HG03060 (cell line): ENCODE results near the gene CDC20B.

Source experiments
- ATAC-seq: cut with Tn5 transposase; IDR thresholded peaks from one replicate; pipeline ENCODE4 v1.9.1; 2021; ENCODE audit warnings: low read depth, moderate number of reproducible peaks; ENCODE audit not compliant: unreplicated experiment

CDC20B gene, protein sequence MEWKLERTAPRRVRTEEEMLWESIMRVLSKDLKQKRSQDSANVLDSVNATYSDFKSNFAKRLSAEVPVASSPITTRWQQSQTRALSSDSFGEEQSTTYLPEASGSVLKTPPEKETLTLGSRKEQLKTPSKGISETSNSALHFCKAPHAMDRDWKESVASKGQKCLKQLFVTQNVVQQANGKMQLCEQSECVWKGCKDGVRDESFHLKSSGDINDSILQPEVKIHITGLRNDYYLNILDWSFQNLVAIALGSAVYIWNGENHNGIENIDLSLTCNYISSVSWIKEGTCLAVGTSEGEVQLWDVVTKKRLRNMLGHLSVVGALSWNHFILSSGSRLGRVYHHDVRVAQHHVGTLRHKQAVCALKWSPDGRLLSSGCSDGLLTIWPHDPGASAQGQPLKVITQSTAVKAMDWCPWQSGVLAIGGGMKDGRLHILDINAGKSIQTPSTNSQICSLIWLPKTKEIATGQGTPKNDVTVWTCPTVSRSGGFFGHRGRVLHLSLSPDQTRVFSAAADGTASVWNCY

DNA sequence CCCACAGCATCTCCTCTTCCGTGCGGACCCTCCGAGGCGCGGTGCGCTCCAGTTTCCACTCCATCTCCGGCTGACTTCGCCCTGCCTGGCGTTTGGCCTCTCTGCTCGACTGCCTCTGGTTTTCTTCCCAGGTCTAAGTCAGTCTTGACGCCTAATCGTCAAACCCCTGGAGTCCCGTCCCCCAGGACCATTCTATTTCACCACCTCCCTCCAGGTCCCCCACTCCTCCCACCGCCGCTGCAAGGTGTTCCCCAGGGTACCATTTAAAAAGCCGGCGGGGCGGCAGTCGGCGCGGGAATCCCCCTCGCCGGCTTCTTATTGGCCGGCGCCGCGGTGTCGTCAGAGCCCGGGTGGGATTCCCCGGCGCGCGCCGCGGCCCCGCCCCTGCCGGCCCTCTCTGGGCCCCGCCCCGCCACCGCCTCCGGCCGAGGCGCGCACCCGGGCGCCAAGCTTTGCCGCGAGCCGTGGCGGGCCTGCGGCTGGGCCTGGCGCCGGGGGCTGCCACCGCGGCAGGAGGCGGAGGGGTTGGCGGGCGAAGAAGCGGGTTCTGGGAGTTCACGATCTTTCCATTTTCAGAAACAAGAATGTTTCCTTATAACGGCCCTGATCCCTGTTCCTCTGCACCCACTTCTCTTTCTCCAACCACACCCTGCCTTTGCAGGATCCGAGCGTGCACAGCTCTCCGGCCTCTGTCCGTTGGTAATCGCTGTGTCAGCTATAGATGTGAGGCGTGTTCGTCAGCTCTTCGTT, at the start of gene CDC20B:
Gene CDC20B, minus strand, starts transcription at position 241 of the 750 bp plus-strand sequence. Its CDS starts 177 bp downstream, at position 64.
- no peak for ATAC-seq

DNA sequence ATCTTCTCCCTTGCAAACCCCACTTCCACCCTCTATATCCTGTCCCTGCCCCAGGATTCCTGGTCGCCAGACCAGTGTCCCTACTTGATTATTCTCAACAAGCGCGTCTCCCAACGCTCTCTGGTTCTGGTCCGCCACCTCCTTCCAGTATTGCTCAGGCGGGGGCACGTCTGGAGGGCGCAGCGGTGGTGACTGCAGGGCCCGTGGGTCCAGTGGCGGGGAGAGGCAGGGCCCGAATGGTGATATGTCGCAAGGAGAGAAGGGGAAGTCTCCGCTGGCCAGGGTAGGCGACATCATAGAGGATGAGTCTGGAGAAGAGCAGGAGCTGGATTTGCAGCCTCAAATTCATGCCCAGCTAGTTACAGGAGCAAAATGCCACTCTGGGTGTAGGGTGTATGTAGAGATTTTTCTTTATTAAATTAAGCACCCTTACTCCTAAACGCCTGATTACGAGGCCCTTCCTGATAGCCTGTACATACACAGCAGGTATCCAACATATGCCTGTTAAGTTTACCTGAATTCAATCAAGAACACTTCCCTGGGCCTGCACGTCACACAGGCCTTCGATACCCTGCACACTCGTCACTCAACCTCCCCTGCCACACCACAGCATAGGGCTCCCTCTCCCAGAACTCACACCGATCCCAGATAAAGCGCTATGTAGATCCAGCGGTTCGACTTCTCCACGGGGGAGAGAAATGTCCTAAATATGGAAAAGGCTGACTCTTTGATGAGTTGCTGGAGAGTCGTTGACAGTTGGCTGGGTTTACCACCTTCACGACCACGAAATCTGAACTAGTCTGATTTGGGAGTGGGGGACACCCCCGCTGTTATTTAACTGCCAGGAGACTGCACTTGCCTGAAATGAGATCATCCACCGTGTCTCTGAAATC, 49.4 kb upstream of the CDC20B start:
- ATAC-seq: no peak

DNA sequence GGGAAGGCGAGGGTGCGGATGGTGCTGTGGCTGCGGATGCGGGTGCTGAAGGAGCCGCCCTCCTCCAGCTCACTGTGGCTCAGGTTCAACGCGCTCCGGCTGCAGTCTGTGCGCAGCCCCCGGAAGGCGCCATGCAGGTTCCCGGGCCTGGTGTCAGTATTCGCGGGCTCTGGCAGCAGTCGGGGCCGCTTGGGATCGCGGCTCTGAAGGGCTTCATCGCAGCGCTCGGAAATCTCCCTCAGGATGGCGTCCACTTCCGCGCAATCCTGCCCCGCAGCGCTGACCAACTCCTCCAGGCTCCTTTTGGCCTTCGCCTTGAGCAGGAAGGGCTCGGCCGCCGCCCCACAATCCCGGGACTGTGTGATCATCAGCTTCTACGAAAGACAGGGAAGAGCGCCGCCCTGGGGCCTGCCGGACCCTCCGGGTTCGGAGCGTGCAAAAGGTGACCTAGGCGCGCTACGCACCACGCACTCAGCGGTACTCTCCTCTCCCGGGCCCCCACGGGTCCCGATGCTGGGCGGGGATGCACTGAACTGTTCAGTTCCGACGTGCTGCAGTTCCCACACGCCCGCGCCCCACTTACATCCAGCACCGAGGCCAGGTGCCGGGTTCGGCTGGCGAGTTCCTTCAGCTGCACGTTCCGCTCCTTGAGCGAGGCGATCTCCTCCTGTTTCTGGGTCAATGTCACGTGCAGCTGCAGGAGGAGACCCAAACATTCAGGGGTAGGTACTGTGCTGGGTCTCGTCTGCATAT, 47.6 kb upstream of the CDC20B start:
- no peak for ATAC-seq

DNA sequence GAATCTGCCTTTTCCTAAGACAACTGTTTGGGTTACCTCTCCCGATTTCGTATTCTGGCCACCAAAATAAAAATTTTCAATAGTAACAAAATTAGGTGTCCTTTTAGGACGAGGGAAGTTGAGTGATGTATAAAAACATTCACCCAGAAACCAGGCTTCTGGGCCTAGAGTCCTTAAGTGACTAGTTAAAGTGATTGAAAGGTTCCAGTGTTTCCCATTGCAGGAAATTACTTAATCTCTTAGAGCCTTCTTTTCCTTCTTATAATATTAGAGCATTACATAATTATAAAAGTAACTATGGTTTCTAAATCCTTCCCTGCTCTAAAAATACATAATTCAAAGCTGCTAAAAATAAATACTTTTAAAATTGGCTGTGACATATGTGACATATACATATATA, 46.8 kb upstream of the CDC20B start:
- no peak for ATAC-seq

DNA sequence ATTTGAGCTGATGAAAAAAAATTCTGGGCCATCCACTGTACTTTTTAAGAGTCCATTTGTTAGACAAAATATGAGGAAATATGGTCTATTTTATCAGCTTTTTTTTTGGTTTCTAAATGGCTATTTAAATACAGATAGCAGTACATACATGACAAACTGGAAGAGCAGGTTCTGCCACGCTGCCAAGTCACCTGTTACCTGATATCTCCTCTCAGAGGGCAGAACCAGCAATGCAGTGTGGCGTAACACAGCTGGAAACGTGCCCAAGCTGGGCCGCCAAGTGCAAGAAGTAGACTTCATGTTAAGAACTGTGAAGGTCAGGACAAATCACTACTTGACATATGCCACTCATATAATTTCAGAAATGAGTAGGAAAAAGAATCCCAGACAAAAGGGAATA, 46.0 kb upstream of the CDC20B start:
- ATAC-seq: no peak

DNA sequence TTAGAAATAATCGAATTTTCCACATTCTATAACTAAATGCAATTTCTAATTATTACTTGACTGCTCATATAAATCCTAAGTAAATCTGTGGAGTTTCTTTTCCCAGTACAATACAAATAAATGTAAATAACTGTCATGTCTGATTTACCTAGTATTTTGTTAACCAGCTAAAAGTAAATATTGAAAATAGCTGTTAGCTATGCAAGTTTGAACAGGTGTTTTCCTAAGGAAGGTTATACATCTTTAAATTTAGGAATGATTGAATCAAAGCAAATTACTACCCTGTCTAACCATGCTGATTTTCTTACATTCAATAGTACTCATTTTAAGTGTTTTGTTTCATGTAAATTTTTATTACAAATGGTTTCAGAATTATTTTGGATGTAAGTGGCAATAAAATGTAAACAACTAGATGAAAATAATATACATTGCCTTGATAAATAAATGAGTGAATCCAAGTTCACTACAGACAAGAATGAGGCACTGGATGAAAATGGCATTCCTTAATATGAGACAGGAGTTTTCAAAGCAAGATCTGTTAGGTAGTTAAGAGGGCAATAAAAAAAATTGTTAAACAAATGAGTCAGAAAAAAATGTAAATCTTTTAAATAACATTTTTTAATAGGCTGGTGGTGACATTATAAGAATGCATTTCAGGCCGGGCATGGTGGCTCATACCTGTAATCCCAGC, 38.4 kb upstream of the CDC20B start:
- no peak for ATAC-seq

DNA sequence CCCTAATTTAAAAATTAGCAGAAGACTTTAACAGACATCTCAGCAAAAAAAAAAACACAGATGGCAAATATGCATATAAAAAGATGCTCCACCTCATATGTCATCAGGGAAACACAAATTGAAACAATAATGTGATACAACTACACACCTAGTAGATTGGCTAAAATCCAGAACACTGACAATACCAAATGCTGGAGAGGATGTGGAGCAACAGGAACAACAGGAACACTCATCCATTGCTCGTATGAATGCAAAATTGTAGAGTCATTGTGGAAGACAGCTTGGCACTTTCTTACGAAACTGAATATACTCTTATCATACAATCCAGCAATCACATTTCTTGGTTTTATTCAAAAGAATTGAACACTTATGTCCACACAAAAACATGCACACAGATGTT, 32.0 kb upstream of the CDC20B start:
- ATAC-seq: no peak

DNA sequence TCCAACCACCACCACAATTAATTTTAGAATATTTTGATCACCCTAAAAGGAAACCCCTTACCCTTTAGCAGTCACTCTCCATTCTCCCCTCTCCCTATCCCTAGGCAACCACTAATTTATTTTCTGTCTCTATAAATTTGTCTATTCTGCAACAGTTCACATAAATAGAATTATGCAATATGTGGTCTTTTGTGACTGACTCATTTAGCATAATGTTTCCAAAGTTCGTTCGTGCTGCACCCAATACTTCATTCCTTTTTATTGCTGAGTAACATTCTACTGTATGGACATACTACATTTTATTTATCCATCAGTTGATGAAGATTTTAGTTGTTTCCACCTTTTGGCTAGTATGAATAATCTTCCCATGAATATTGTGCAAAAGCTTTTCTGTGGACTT, 18.2 kb upstream of the CDC20B start:
- ATAC-seq: no peak

DNA sequence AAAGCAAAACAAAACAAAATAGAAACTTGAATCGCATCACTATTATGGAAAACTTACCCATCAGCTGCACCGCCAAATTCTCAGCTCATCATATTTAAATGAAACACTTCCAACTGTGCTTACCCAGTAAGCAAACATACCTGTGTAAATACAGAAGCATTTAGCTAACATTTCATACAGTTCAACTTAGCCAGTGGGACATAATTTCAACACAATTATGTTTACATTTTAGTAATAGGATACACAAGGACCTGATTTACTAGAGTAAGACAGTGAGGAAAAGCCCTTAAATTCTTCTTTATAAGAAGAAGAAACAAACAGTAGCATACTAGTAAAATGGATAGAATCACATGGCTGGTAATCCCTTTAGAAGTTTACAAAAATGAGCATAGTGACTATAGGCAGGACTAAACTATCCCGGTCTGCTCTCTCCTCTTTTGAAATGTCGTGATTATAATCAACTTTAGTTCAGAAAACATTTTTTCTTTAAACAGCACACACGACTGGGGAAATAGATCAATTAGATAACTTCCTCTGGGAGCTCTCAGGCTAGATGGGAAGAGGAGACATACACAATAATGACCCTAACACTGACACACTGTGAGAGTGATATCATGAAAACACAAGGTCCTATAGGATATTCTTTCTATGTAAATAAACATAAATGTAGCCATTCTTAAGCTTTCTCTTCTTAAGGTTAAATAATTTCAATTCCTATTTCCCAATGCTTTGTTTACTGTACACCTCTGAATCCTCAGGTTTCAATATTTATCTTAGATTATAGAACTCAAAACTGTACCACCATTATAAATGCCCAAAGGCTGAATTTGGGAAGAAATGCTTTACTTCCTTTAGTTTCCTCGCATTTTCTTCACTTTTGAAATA, 15.9 kb upstream of the CDC20B start:
- no peak for ATAC-seq

DNA sequence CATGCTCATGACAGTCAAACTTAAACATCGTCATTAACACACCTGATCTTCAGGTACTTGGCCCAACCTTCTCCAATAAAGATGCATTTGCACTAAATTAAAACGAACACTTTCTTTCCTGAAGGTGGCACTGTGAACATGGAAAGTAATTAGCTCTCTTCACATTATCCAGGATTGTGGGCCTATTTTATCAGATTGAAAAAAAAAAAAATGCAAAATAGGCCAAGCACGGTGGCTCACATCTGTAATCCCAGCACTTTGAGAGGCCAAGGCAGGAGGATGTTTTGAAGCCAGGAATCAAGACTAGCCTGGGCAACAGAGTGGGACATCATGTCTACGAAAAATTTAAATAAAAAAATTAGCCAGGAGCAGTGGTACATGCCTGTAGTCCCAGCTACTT, 14.4 kb upstream of the CDC20B start:
- ATAC-seq: no peak

DNA sequence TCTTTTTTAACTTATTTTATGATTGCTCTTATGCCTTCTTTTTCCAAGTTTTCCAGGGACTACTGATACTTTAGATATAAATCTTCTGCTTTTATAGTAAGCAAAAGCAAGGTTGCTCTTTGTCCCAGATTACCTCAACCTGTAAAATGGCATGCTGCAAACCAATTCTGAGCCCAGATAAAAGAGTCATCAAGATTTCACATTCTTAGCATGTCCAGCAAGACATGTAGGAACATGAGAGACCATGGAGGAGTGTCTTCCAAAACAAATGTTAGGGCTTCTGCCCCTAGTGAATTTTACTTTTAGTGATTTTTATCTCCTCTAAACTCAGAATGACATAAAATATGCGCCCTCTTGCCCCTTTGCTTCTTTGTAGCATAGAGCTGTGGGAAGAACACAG, 7.0 kb upstream of the CDC20B start:
- ATAC-seq: no peak

DNA sequence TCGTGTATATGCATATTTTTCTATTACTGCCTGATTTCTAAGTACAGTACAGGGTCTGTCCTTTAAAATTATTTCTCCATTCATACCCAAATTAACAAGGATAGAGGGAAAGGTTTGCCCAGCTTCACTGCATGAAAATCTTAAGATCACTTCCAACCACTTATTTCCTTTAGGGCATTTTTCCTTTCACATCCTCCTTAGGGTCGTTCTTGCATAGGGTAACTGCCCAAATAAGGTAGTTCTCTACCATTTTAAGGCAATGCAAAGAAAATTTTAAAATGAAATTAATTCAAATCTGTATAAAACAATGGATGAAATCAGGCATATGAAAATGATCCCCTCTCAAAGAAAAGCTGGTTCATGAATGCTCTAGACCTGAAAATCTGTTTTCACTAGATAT, 4.1 kb upstream of the CDC20B start:
- ATAC-seq: no peak

DNA sequence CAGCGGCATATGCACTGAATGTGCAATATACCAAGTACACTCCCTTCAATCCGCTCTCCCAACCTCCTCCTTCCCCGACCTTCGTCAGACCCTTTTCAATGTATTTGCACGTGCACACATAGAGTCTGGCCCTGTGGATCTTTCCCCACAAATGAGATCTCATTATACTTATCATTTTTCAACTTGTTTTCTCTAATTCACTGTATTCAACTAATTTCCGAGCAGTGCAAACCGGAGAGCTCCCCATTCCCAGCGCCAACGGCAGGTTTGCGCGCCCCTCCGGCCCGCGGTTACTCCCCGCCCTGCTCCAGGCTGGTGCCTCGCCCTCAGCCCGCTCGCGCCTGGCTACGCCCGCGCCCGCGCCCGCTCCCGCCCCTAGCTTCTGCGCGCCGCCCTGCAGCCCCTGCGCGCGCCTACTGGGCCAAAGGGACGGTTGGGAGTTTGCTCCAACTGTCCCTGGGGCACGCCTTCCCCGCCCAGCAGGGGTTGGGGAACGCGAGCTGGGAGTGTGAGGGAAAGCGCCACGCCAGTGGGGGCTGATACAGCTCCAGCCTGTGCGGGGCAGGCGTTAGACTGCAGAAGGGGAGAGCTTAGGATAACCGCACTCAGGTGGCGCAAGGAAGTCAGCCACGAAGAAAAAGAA, 3.3 kb upstream of the CDC20B start:
- no peak for ATAC-seq

DNA sequence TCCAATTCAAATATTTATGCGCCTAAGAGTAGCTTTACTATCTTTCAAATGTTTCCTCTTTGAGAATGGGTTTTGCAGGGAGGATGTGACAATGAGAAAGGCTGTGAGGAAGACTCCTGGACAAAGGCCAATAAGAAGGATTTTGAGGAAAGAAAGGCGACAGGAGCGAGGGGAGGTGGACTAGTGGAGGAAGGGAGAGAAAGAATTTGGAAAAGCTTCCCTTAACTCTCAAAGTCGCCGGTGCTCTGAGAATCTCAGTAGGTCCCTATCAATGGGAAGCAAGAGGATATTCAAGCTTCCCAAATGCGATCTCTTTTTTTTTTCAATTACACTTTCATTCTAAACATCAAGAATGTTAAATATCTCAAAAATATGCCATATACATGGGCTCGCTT, 2.8 kb upstream of the CDC20B start:
- ATAC-seq: no peak

DNA sequence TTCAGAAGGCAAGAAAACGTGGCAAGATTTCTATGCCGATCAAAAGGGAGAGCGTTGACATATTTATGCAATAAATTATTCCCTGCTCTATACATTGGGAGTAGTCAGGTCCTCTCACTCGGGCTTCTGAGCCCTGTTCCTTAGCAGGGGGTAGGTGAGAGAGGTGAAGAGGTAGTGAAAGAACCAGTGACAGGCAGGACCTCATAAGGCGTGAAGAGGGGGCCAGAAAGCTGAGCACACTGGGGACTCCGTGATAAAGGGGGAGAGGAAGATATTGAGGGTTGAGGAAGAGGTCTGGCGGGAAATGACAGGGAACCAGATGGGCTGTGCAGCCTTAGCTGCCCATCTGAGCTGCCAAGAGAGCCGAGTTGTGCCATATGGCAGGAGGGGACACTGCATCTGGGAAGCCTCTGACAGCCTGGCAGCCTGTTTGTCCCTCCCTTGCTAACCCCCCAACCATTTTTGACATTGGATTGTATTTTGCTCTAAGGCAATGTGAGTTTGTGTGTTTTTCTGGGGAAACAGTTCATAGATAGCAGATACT, 782 bp upstream of the CDC20B start:
- ATAC-seq: no peak

DNA sequence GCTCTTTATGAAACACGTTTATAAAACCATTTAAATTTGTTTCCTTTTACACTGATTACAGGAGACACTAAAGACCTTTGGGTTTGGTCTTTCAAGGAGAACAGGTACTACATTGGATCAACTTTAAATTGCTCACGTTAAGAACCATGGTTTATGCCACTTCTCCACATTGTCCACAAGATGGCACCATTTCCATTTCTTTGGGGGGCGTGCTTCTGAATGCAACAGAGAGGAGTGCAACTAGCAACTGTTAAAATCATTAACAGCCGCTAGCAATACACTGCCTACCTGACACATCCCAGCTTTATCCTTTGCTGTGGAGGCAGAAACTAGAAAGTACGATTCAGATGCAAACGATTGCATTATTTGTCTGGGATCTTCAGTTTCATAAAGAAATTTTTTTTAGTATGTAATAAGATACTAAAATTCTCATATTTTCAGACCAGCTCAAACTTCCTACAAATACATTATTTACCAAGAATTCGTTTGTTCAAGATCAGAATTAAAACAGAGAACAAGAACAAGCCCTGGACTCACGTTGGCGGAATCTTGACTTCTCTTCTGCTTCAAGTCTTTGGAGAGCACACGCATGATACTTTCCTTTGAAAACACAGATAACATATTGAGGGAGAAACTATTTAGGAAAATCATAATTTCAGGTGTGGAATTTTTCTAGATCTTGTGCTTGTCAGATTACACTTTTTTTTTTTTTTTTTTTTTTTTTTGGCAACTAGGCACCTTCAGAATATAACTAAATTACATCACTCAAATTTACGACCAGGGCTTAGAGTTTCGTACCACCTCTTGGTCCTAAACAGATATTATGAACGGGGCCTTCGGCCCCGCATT, 702 bp downstream of the CDC20B start:
- peak; percentile 63 for ATAC-seq

DNA sequence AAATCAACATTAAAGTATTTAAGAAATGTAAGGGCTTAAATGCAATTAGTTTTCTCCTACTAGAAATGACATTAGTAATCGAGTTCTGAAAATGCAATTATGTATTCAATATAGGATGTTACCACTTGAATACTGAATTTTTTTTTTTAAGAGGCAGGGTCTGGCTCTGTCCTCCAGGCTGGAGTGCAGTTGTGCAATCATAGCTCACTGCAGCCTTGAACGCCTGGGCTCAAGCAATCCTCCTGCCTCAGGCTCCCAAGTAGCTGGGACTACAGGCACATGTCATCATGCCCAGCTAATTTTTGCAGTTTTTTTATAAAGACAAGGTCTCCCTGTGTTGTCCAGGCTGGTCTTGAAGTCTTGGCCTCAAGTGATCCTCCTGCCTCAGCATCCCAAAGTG, 1.5 kb downstream of the CDC20B start:
- ATAC-seq: no peak
